Endothelial cell of umbilical vein (primary cell): ENCODE results near the gene APBA3. TPM values are rescaled to one million over a fixed set of nuclear protein-coding genes. Genes with fewer than 3 reads are reported as not detected.

Experiments
- BruUV-seq: library from RNA; stranded (reverse); fragments of 400-500 nt; replicated peaks from 2 replicates; lab custom pipeline; 2021; lab: Mats Ljungman, UMichigan
- CTCF ChIA-PET: fragments of 300-600, 350-600 bp; sonication (Branson Sonifier 250); formaldehyde crosslinking; loops from one replicate; lab custom pipeline; 2021; ENCODE audit warnings: antibody characterized with exemption, inconsistent platforms; lab: Charles Lee
- POLR2A ChIA-PET: fragments of 300-600, 350-600 bp; sonication (Branson Sonifier 250); formaldehyde crosslinking; loops from one replicate; lab custom pipeline; 2021; ENCODE audit warnings: antibody characterized with exemption, inconsistent platforms; lab: Charles Lee
- DNase-seq: peaks from one replicate; pipeline ENCODE4 v3.0.0-alpha.2; 2011; ENCODE audit warnings: low read depth, low spot score
- FAIRE-seq: peaks from 2 replicates; lab custom pipeline; 2011; peaks lifted over from hg19 to GRCh38; lab: Jason Lieb, UNC
- H2AFZ ChIP-seq: 2 replicates; pipeline ENCODE4 v1.6.0; 2012; ENCODE audit warnings: low read depth, low read length, control low read depth, inconsistent platforms
- H3K27ac ChIP-seq: 2 replicates; pipeline ENCODE4 v1.5.1; 2011; ENCODE audit warnings: low read depth, mild to moderate bottlenecking, control low read depth, low read length, moderate library complexity; ENCODE audit not compliant: insufficient read depth
- H3K27me3 ChIP-seq, 2 experiments: 2 replicates each; pipeline versions ENCODE4 v1.6.0 to v1.6.1; 2011; ENCODE audit warnings: low read length in 2 of 2, mixed read lengths in 1 of 2; ENCODE audit not compliant: control insufficient read depth in 2 of 2, insufficient read depth in 2 of 2
- H3K36me3 ChIP-seq, 2 experiments: 2 replicates in 1 of 2; 3 replicates in 1 of 2; pipeline ENCODE4 v1.5.1; 2011; ENCODE audit warnings: low read length in 2 of 2, mild to moderate bottlenecking in 1 of 2, moderate library complexity in 1 of 2; ENCODE audit not compliant: control insufficient read depth in 2 of 2, insufficient read depth in 2 of 2; ENCODE audit errors: extremely low read depth in 1 of 2
- H3K4me1 ChIP-seq: 3 replicates; pipeline ENCODE4 v1.5.1; 2011; ENCODE audit warnings: mild to moderate bottlenecking, low read length; ENCODE audit not compliant: control insufficient read depth, insufficient read depth; ENCODE audit errors: extremely low read depth
- H3K4me2 ChIP-seq: 2 replicates; pipeline ENCODE4 v1.6.1; 2011; ENCODE audit warnings: low read length, control low read depth, mixed read lengths; ENCODE audit not compliant: insufficient read depth
- H3K4me3 ChIP-seq, 3 experiments: fragments of 200-600 bp in 1 of 3; sonication (generic), shearing (Covaris generic) in 1 of 3; replicated peaks in 1 of 3; 2 replicates each; pipeline ENCODE4 v1.5.1; 2011 to 2016; ENCODE audit warnings: control low read depth in 3 of 3, low read length in 3 of 3, mild to moderate bottlenecking in 2 of 3, inconsistent platforms in 1 of 3, low read depth in 1 of 3, moderate library complexity in 1 of 3; ENCODE audit not compliant: insufficient read depth in 1 of 3
- H3K79me2 ChIP-seq: 2 replicates; pipeline ENCODE4 v1.6.0; 2012; ENCODE audit warnings: low read length, inconsistent platforms; ENCODE audit not compliant: control insufficient read depth, insufficient read depth
- H3K9ac ChIP-seq: replicated peaks from 2 replicates; pipeline ENCODE3; 2011; ENCODE audit warnings: low read length, control low read depth; ENCODE audit not compliant: insufficient read depth; ENCODE audit errors: extremely low read depth
- H3K9me1 ChIP-seq: replicated peaks from 3 replicates; pipeline ENCODE4 v1.6.0; 2011; ENCODE audit warnings: mild to moderate bottlenecking, low read length; ENCODE audit not compliant: control insufficient read depth, insufficient read depth; ENCODE audit errors: extremely low read depth
- H3K9me3 ChIP-seq: replicated peaks from 2 replicates; pipeline ENCODE4 v1.5.1; 2012; ENCODE audit warnings: low read length, inconsistent platforms; ENCODE audit not compliant: control insufficient read depth, insufficient read depth
- H4K20me1 ChIP-seq: replicated peaks from 2 replicates; pipeline ENCODE3; 2011; ENCODE audit warnings: mild to moderate bottlenecking, low read length; ENCODE audit not compliant: control insufficient read depth, insufficient read depth; ENCODE audit errors: extremely low read depth
- EZH2 ChIP-seq: IDR thresholded peaks from 2 replicates; pipeline ENCODE4 v1.6.1; 2012; ENCODE audit warnings: borderline replicate concordance, low read depth, mild to moderate bottlenecking, moderate library complexity, low read length, inconsistent platforms; ENCODE audit not compliant: severe bottlenecking
- FOS ChIP-seq: IDR thresholded peaks from 2 replicates; pipeline ENCODE4 v1.6.1; 2011; ENCODE audit warnings: mild to moderate bottlenecking, low read length, moderate library complexity, borderline replicate concordance; ENCODE audit not compliant: insufficient read depth
- GATA2 ChIP-seq: IDR thresholded peaks from 2 replicates; pipeline ENCODE4 v1.7.0; 2011; ENCODE audit warnings: low read depth, mild to moderate bottlenecking, moderate library complexity, mixed read lengths, low read length; ENCODE audit not compliant: insufficient read length, insufficient read depth
- JUN ChIP-seq: IDR thresholded peaks from 2 replicates; pipeline ENCODE4 v1.6.1; 2011; ENCODE audit warnings: borderline replicate concordance, low read depth; ENCODE audit not compliant: insufficient read length, insufficient read depth
- MYC ChIP-seq: IDR thresholded peaks from one replicate; pipeline ENCODE4 v1.6.1; 2011; ENCODE audit warnings: mild to moderate bottlenecking, low read depth, low read length
- POLR2A ChIP-seq: IDR thresholded peaks from 2 replicates; pipeline ENCODE4 v1.6.1; 2012; ENCODE audit warnings: low read depth, mild to moderate bottlenecking, control low read depth, low read length
- POLR2AphosphoS5 ChIP-seq: IDR thresholded peaks from 2 replicates; pipeline ENCODE4 v1.6.1; 2012; ENCODE audit warnings: low read depth, mild to moderate bottlenecking, control low read depth, low read length, moderate library complexity; ENCODE audit not compliant: insufficient read depth
- dilution Hi-C: fragments of 300-500 bp; cut with MboI; formaldehyde crosslinking; loops from one replicate; pipeline ENCODE4 v1.15.0; 2019; ENCODE audit warnings: low sequenced_read_pairs; ENCODE audit not compliant: extremely low pct_ligation_motif_present
- intact Hi-C: fragments of 100-400 bp; cut with micrococcal nuclease; formaldehyde crosslinking; loops from one replicate; pipeline ENCODE4 v1.10.0; 2022
- polyA plus RNA-seq, 4 experiments: library from polyadenylated mRNA; depleted of rRNA in 3 of 4; stranded (reverse) in 3 of 4; unstranded in 1 of 4; fragments of >200 nt; gene quantifications; 2 replicates each; pipeline versions ENCODE4 v1.2.1 to v1.2.3, GENCODE V29; 2011 to 2012; ENCODE audit warnings: missing spikeins in 1 of 4
- total RNA-seq: library from RNA; stranded (reverse); gene quantifications from 2 replicates; pipeline ENCODE4 v1.2.3, GENCODE V29; 2021
- TF ChIP-seq, protein P1 (sequence below), 2 donors: IDR thresholded peaks; 1 replicate in 1 of 2; 2 replicates in 1 of 2; pipeline ENCODE4 v1.5.1; 2011; ENCODE audit warnings: low read length in 2 of 2, mild to moderate bottlenecking in 2 of 2, moderate library complexity in 2 of 2, control low read depth in 1 of 2, inconsistent platforms in 1 of 2, low read depth in 1 of 2; ENCODE audit not compliant: insufficient read depth in 1 of 2; ENCODE audit errors: extremely low read depth in 1 of 2
- TF ChIP-seq, protein P2 (sequence below): IDR thresholded peaks from 2 replicates; pipeline ENCODE4 v1.6.1; 2011; ENCODE audit not compliant: insufficient read depth, insufficient read length

Gene APBA3
- total and polyA plus RNA-seq, 2 donors (not counting 3 experiments of a cell fraction or from before 2014, with no cell fraction given): 23.4 to 25.1 TPM

DNA sequence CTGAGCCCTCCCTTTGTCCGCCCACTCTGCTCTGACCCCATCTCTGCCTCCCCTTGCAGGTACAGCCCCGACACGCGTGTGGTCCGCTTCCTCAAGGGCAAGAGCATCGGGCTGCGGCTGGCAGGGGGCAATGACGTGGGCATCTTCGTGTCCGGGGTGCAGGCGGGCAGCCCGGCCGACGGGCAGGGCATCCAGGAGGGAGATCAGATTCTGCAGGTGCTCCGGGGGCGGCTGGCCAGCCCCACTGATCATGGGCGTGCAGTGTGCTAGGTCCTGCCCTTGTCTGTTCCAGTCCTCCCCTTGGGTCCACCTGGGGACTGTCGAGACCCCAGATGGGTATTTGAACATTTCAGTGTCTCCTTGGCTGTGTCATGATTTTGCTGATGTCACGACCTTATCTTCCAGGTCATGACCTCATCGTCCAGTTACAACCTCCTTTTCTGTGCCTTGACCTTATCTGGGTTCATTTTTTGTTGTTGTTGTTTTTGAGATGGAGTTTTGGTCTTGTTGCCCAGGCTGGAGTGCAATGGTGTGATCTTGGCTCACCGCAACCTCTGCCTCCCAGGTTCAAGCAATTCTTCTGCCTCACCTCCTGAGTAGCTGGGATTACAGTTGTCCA, 25.3 kb downstream of the APBA3 start:
- no peak overlapping the region for H3K4me2 ChIP-seq
- H2AFZ ChIP-seq: no peak overlapping the region
- dilution Hi-C loops: no loop called here
- ChIA-PET POLR2A (no interaction called here), CTCF (no interaction called here)
- H3K9ac ChIP-seq: no peak overlapping the region
- no peak overlapping the region for H3K27ac ChIP-seq
- H3K9me1 ChIP-seq: no peaks in the 10 kb centered on the region
- intact Hi-C loops: no loop called here
- TF ChIP-seq, protein P1, sequence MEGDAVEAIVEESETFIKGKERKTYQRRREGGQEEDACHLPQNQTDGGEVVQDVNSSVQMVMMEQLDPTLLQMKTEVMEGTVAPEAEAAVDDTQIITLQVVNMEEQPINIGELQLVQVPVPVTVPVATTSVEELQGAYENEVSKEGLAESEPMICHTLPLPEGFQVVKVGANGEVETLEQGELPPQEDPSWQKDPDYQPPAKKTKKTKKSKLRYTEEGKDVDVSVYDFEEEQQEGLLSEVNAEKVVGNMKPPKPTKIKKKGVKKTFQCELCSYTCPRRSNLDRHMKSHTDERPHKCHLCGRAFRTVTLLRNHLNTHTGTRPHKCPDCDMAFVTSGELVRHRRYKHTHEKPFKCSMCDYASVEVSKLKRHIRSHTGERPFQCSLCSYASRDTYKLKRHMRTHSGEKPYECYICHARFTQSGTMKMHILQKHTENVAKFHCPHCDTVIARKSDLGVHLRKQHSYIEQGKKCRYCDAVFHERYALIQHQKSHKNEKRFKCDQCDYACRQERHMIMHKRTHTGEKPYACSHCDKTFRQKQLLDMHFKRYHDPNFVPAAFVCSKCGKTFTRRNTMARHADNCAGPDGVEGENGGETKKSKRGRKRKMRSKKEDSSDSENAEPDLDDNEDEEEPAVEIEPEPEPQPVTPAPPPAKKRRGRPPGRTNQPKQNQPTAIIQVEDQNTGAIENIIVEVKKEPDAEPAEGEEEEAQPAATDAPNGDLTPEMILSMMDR (IDR thresholded peaks at IDR 0.05; ENCODE audit: extremely low read depth in 1 of 2, insufficient read depth in 1 of 2, low read depth in 1 of 2, low read length in 2 of 2): no peak
- TF ChIP-seq MYC: no peak
- TF ChIP-seq GATA2: no peak
- TF ChIP-seq EZH2: no peak
- TF ChIP-seq JUN: no peak
- TF ChIP-seq FOS: no peak
- TF ChIP-seq, protein P2, sequence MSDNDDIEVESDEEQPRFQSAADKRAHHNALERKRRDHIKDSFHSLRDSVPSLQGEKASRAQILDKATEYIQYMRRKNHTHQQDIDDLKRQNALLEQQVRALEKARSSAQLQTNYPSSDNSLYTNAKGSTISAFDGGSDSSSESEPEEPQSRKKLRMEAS: no peak
- TF ChIP-seq POLR2A: no peak
- TF ChIP-seq POLR2AphosphoS5: no peak
- FAIRE-seq (no peak), DNase-seq (no peak)
- no peaks in the 10 kb centered on the region for H3K4me1 ChIP-seq
- no peaks in the 10 kb centered on the region for H3K36me3 ChIP-seq
- no peaks in the 10 kb centered on the region for H3K27me3 ChIP-seq
- no peaks in the 10 kb centered on the region for H3K79me2 ChIP-seq
- H3K4me3 ChIP-seq: no peak overlapping the region
- H3K9me3 ChIP-seq: no peaks in the 10 kb centered on the region
- no peaks in the 10 kb centered on the region for H4K20me1 ChIP-seq
- no TSS peak for BruUV-seq
